GM21528 (cell line): ENCODE results near the gene ST3GAL6.

Experiments used
- ATAC-seq: cut with Tn5 transposase; IDR thresholded peaks from one replicate; pipeline ENCODE4 v1.9.1; 2021; ENCODE audit warnings: mild to moderate bottlenecking, moderate library complexity; ENCODE audit not compliant: unreplicated experiment, low FRiP score

The ST3GAL6 gene

DNA sequence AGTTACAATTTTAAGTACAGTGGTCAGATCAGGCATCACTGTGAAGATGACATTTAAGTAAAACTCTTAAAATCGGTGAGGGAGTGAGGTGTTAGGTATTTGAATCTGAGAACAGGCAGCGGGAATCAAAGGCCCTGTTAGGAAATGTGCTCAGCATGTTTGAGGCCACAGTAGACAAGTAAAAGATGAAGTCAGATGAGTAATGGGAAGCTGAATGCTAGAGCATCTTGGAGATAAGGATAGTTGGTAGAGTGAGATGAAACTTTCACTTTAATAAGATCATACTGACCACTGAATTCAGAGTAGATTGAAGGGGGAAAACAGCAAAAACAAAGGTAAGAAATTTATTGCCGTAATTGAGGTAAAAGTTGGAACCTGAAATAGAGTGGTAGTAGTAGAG is 76.7 kb downstream of the ST3GAL6 start:
- ATAC-seq, result no peak

DNA sequence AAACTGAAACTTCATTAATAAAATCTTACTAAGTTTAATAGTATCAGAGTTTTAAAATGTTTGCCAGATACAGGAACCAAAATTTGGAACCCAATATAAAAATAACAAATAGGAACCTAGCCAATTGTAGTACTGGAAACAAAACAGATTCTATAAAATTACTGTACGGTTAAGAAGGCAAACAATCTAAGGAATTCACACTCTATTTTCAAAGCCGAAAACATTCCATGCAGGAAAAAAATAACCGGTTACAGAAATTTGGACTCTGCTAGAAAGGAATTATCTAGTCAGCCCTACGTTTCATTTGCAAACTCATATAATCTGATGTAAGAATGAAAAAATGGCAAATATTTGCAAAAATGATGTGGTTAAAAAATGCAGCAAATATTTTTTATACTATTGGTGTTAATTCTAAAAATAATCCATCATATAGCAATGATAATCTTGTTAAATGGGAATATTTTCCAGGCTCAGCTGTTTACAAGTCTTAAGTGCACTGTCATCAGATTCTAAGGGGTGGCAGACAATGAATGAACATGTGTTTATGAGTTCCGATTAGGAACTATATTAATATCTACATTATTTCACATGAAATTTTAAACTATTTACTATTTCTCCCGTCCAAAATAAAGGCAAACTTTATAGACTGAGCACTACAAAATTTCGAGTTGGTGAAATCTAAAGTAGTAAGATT is 80.3 kb downstream of the ST3GAL6 start:
- ATAC-seq, result no peak
